ENCODE data around the gene DST. TPM values are rescaled to one million over a fixed set of nuclear protein-coding genes. Genes with fewer than 3 reads are reported as not detected.

The DST gene
- total RNA-seq, 1 experiment from 2014 or later: 91.9 TPM

DNA sequence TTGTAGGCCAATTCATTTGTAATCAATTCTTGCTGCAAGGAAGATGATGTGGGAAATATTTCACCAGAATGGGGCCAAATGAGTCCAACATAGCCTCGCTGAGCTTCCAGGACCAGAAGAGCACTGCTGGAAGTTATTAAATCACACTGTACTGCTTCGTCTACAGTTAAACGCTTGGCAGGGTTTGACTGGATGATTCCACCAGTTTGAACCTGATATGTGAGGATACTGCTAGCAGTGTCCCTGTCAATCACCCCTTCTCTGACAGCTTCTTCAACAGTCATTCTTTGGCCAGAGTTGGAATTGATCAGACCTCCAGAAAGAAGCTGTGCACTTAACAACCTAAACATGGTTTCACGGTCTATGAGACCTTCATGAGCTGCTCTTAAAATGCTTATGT is 34.4 kb downstream of the DST start:
- H3K27me3 ChIP-seq (ENCODE audit: insufficient read depth, low read length): no peaks in the 10 kb centered on the region
- no peak overlapping the region for H2AK5ac ChIP-seq (ENCODE audit: insufficient read length, low read length)
- H2AFZ ChIP-seq (ENCODE audit: low read length): no peak overlapping the region
- no peak overlapping the region for H2BK15ac ChIP-seq (ENCODE audit: low read depth, low read length)
- H3K56ac ChIP-seq (ENCODE audit: insufficient read length, low read depth, low read length): no peak overlapping the region
- no peak overlapping the region for H3K9ac ChIP-seq (ENCODE audit: extremely low read depth, insufficient read length, low read length)
- no peak overlapping the region for H2BK20ac ChIP-seq (ENCODE audit: low read depth, low read length, poor library complexity, severe bottlenecking)
- Mint-ChIP-seq H3K4me1 (no peaks in the 10 kb centered on the region), H3K36me3 (ENCODE audit: insufficient read depth in 1 of 3, low read depth in 3 of 3) (peaks cover 14 to 41% (median 33%) of the 10 kb centered on the region in 3 experiments; a peak in 6 of 7 replicates), H3K27me3 (ENCODE audit: low read depth) (no peaks in the 10 kb centered on the region), H3K9me3 (no peaks in the 10 kb centered on the region; a peak in 1 of 5 replicates), H3K27ac (no peak overlapping the region; a peak in 1 of 7 replicates), H3K4me3 (no peak overlapping the region)
- no peak overlapping the region for H4K8ac ChIP-seq (replicated peaks; ENCODE audit: insufficient read length, low read depth, low read length)
- no peak overlapping the region for H3K23ac ChIP-seq (ENCODE audit: insufficient read length, low read depth, low read length)
- no peak overlapping the region for H2BK120ac ChIP-seq (ENCODE audit: low read depth, low read length, poor library complexity, severe bottlenecking)
- no peaks in the 10 kb centered on the region for H4K20me1 ChIP-seq (ENCODE audit: control insufficient read depth, insufficient read depth, insufficient read length)
- H3K79me1 ChIP-seq (ENCODE audit: insufficient read depth, low read depth, low read length, poor library complexity, severe bottlenecking): no peaks in the 10 kb centered on the region
- no CpG with 5 or more reads among the region's 4 CpGs for WGBS (ENCODE audit: extremely low coverage, insufficient read length, low lambda C conversion rate)
- TF ChIP-seq, protein P1, sequence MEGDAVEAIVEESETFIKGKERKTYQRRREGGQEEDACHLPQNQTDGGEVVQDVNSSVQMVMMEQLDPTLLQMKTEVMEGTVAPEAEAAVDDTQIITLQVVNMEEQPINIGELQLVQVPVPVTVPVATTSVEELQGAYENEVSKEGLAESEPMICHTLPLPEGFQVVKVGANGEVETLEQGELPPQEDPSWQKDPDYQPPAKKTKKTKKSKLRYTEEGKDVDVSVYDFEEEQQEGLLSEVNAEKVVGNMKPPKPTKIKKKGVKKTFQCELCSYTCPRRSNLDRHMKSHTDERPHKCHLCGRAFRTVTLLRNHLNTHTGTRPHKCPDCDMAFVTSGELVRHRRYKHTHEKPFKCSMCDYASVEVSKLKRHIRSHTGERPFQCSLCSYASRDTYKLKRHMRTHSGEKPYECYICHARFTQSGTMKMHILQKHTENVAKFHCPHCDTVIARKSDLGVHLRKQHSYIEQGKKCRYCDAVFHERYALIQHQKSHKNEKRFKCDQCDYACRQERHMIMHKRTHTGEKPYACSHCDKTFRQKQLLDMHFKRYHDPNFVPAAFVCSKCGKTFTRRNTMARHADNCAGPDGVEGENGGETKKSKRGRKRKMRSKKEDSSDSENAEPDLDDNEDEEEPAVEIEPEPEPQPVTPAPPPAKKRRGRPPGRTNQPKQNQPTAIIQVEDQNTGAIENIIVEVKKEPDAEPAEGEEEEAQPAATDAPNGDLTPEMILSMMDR (conservative IDR thresholded peaks at IDR 0.05): no peak
- no peaks in the 10 kb centered on the region for H3K79me2 ChIP-seq (ENCODE audit: insufficient read depth, low read length)
- H3K4me1 ChIP-seq (ENCODE audit: insufficient read depth, low read length): no peaks in the 10 kb centered on the region
- no peak overlapping the region for H4K91ac ChIP-seq (ENCODE audit: insufficient read length, low read depth, low read length)
- no peak overlapping the region for H2BK12ac ChIP-seq (ENCODE audit: insufficient read length, low read depth, low read length)
- no peak overlapping the region for H2BK5ac ChIP-seq (ENCODE audit: insufficient read length, low read length)
- H3K4ac ChIP-seq (ENCODE audit: low read depth, low read length): no peak overlapping the region
- H3K18ac ChIP-seq (ENCODE audit: insufficient read length, low read depth, low read length): no peak overlapping the region
- H3K23me2 ChIP-seq (ENCODE audit: insufficient read length, low read depth, low read length, poor library complexity, severe bottlenecking): no peaks in the 10 kb centered on the region
- no peak overlapping the region for H3K4me2 ChIP-seq (ENCODE audit: insufficient read depth, insufficient read length, low read length)
- H3K14ac ChIP-seq (ENCODE audit: insufficient read depth, low read length): no peak overlapping the region
- DNase-seq: no peak
- no peak overlapping the region for H3T11ph ChIP-seq (ENCODE audit: low read length)
- no peaks in the 10 kb centered on the region for H3K9me3 ChIP-seq (ENCODE audit: control insufficient read depth, low read depth, low read length)
- no peak overlapping the region for H3K27ac ChIP-seq (ENCODE audit: insufficient read length, low read depth, low read length)
- H4K5ac ChIP-seq (ENCODE audit: insufficient read length, low read depth, low read length): no peak overlapping the region
